ENCODE results near the gene EIF3F. TPM values are rescaled to one million over a fixed set of nuclear protein-coding genes. Genes with fewer than 3 reads are reported as not detected.

EIF3F gene
- total and polyA plus RNA-seq, 9 of the 15 experiments (the other 6 are each of a cell fraction or from before 2014, with no cell fraction given) = 50.1 to 259 (median 135) TPM

DNA sequence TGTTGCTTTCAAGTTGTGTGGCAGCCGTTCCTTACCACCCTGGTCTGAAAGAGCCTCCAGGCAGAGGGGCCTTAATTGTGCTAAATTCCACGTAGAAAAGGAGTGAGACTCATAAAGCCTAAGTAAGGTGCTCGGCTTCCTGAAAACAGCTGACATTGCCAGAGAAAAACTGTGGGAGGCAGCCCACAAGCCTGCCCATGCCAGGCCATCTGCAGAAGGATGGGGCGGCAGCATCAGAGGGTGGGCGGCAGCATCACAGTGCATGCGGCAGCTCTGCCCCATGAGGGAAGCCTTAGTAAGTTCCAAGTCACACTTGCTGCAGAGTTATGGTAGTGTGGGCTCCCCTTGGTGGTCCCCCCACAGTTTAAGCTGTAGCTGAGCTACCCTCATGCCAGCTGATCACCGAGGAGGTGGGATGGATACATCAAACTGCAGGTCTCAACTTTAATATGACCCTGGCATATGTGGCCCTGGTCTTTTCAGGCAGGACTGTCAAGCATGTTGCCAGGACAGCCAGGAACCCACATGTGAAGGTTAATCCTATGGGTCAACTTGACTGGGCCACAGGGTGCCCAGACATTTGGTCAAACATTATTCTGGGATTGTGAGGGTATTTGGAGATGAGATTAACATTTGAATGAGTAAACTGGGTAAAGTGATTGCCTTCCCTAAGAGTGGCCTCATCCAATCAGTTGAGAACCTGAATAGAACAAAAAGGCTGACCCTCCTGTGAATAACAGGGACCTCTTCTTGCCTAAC, 3.1 kb upstream of the EIF3F start (continued):
- TF ChIP-seq, protein P1, sequence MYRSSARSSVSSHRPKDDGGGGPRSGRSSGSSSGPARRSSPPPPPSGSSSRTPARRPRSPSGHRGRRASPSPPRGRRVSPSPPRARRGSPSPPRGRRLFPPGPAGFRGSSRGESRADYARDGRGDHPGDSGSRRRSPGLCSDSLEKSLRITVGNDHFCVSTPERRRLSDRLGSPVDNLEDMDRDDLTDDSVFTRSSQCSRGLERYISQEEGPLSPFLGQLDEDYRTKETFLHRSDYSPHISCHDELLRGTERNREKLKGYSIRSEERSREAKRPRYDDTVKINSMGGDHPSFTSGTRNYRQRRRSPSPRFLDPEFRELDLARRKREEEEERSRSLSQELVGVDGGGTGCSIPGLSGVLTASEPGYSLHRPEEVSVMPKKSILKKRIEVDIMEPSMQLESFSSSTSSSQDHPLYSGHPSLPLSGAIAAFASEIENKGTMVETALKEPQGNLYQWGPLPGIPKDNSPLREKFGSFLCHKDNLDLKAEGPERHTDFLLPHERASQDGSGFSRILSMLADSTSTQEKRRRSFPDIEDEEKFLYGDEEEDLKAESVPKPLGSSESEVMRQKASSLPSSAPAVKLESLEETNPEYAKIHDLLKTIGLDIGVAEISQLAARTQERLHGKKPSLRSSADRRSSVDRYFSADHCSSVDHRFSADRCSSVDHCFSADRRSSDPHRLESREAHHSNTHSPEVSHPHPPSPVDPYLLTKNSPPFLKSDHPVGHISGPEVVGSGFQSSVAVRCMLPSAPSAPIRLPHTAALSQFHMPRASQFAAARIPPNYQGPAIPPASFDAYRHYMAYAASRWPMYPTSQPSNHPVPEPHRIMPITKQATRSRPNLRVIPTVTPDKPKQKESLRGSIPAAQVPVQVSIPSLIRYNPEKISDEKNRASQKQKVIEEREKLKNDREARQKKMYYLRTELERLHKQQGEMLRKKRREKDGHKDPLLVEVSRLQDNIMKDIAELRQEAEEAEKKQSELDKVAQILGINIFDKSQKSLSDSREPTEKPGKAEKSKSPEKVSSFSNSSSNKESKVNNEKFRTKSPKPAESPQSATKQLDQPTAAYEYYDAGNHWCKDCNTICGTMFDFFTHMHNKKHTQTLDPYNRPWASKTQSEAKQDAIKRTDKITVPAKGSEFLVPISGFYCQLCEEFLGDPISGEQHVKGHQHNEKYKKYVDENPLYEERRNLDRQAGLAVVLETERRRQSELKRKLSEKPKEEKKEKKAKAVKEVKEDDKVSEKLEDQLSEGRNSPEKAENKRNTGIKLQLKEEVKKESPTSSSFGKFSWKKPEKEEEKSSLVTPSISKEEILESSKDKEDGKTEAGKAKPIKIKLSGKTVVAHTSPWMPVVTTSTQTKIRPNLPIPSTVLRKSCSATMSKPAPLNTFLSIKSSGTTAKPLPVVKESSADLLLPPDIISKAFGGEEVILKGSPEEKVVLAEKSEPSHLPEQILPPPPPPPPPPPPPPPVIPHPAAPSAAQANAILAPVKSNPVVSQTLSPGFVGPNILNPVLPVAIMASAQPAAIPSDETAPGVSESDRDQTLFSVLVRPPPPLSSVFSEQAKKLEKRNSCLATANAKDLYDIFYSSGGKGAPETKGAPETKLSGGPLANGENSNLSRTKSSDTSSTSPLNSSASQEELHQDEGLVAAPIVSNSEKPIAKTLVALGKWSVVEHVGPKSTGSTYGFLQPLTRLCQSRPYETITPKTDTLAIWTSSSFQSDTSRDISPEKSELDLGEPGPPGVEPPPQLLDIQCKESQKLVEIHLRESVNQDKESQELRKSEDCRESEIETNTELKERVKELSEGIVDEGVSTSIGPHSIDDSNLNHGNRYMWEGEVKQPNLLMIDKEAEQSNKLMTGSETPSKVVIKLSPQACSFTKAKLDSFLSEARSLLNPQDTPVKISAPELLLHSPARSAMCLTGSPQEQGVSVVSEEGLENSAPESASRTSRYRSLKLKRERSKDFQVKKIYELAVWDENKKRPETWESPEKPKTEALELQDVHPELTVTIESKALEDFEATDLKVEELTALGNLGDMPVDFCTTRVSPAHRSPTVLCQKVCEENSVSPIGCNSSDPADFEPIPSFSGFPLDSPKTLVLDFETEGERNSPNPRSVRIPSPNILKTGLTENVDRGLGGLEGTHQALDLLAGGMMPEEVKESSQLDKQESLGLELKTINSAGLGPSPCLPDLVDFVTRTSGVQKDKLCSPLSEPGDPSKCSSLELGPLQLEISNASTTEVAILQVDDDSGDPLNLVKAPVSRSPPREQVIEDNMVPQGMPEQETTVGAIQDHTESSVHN (IDR thresholded peaks at IDR 0.05; ENCODE audit: borderline replicate concordance in 1 of 2, low read depth in 1 of 2) = no peak
- TF ChIP-seq NFYB (IDR thresholded peaks at IDR 0.05; ENCODE audit: extremely low read depth, insufficient read length) = no peak
- no peak for TF ChIP-seq ZNF280B (CRISPR knock-in tag; IDR thresholded peaks at IDR 0.05)
- TF ChIP-seq, protein P2, sequence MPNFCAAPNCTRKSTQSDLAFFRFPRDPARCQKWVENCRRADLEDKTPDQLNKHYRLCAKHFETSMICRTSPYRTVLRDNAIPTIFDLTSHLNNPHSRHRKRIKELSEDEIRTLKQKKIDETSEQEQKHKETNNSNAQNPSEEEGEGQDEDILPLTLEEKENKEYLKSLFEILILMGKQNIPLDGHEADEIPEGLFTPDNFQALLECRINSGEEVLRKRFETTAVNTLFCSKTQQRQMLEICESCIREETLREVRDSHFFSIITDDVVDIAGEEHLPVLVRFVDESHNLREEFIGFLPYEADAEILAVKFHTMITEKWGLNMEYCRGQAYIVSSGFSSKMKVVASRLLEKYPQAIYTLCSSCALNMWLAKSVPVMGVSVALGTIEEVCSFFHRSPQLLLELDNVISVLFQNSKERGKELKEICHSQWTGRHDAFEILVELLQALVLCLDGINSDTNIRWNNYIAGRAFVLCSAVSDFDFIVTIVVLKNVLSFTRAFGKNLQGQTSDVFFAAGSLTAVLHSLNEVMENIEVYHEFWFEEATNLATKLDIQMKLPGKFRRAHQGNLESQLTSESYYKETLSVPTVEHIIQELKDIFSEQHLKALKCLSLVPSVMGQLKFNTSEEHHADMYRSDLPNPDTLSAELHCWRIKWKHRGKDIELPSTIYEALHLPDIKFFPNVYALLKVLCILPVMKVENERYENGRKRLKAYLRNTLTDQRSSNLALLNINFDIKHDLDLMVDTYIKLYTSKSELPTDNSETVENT (CRISPR knock-in tag; IDR thresholded peaks at IDR 0.05) = no peak
- TF ChIP-seq FOS (IDR thresholded peaks at IDR 0.05; ENCODE audit: extremely low read depth, insufficient read length) = no peak

Measured in K562 (cell line).